ENCODE data around the gene KAZN.
"Not testable (repeated sequence)": the region's sequence is repeated elsewhere in the genome, so short reads cannot be mapped to it uniquely, and the experiment has no call there.

KAZN gene

DNA sequence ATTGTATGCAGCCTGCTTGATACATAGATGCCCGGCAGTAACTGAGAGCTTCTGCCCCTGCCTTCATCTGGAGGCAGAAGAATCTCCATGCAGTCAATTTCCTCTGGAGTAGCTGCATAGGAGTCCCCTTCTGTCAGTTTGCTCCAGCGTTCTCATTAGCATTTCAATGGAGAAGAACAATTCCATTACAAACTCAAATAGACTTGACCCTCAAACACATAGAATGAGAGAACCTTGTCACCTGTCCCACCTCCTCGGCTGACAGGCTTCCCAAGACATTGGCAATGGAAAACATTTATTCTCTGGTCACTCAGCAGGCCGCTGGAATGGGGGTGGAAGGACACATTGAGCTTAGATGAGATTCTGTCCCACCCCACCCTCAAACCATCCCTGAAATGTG lies 509.4 kb downstream of the KAZN start:
- no peak for DNase-seq

DNA sequence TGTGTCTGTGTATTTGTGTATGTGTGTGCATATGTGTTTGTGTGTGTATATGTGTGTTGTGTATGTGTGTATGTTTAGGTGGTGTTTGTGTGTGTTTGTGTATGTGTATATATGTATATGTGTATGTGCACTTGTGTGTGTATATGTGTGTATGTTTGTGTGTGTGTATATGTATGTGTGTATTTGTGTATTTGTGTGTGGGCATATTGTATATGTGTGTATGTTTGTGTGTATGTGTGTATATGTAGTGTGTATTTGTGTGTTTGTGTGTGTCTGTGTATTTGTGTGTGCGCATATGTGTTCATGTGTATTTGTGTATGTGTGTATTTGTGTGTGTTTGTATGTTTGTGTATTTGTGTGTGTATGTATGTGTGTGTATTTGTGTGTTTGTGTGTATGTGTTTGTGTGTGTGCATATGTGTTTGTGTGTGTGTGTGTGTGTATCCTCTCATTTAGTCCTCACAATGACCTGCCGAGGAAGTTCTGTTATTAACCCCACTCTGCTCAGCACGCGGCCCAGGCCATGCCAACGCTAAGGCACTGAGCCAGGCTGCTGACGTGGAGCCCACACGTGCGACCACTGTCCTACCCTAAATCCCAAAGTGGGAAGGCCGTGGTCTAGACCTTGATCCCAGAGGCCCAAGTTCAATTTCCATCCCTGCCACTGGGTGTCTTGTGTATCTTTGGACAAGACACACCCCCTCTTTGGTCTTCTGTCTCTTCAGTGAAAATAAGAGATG lies 511.8 kb downstream of the KAZN start:
- no peak for DNase-seq

DNA sequence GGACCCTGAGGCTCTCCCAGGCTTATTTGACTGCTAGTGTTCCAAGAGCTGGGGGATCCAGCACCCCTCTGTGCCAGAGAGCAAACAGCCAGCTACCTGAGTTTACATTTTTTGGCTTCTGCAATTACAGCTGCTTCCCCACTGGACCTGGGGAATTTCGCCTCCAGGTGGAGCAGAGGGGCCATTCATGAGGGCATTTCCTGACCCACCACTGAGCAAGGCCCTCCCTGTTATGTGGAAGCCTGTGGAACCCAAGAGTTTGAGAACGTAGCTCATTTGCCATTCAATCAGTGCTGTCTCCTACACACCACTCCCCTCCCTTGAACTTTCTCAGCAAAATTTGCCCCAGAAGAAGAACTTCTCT lies 512.4 kb downstream of the KAZN start:
- DNase-seq = no peak

DNA sequence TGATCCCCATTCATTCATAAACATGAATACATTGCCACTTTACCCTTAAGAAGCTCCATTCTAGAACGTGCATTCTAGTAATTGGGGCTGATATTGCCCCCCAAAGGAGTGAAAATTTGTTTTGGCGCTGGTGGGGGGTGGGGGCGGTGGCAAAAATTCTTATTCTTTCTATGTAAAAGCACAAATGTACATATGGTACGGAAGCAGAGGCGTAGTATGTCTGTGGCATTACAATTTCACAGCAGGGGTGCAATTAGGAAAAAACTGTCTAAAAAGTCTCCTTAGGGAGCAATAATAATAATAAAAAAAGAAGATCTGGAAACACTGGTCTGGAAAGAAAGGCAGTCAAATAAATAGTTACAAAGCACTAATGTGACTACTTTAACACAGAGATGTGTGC lies 514.7 kb downstream of the KAZN start:
- no peak for DNase-seq

DNA sequence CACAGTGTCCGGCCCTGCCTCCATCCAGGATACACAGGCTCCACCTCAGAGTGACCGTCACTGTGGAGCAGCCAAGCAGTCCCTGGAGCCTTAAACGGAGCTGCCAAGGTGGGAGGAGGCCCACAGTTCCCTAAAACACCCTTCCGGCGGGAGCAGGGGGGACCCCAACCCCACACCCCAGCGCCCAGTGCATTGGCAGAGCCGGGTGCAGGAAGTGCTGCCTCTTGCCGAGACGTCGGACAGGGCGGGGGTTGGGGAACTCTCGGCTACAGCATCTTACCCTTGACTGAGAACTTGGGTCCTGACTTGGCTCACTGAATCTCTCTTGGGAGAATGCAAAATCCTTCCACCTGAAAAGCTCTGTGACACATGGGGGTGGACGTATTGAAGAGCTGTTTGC lies 516.4 kb downstream of the KAZN start:
- no peak for DNase-seq

DNA sequence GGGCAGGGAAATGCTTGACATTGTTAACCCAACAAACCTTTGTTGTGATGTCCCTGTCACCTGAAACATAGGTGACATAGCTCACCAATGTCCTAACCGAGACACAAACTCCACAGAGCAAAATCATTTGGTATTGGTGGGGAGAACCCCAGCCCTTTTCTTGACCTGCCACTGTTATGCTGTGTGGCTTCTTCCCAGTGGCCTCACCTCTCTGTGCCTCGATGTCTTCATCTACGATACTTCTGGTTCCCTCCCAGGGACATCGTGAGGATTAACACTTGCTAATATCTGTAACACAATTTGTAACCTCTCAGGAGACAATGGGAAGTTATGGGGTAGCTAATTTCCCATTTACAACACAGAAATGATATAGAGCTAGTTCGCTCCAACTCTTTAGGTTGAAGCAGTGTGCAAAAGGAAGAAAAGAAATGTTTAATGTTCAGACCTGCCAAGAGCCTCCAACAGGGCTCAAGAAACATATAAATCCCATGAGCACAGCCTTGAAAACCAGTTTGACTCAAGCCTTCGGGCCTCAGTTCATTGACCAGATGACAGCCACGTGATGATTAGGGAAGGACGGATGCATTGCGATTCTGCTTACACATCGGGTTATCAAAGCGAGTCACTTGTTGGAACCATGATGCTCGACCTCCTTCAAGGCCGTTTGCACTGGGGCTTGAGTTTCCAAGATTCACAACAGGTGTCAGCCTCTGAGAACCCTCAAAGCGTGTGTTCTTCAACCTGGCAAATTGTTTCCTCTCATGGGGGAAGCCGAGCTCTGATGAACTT lies 517.3 kb downstream of the KAZN start:
- no peak for DNase-seq

DNA sequence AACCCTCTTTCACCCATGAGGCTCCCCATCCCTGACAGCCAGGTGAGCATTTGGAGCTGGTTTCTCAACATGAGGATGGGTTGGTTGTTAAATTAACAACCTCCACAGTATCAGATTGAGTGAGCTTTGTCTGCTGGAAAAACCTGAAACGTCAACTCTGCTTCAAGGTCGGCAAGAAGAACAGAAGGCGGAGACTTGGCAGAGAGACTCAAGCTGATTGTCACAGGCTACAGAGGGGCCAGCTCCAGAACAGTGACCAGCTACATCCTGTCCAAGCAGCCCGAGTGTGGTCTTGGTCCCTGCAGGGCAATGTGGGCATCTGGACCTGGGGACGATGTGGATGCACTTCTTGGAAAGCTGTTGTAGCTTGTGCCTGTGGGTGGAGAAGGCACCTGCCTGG lies 518.5 kb downstream of the KAZN start:
- no peak for DNase-seq

DNA sequence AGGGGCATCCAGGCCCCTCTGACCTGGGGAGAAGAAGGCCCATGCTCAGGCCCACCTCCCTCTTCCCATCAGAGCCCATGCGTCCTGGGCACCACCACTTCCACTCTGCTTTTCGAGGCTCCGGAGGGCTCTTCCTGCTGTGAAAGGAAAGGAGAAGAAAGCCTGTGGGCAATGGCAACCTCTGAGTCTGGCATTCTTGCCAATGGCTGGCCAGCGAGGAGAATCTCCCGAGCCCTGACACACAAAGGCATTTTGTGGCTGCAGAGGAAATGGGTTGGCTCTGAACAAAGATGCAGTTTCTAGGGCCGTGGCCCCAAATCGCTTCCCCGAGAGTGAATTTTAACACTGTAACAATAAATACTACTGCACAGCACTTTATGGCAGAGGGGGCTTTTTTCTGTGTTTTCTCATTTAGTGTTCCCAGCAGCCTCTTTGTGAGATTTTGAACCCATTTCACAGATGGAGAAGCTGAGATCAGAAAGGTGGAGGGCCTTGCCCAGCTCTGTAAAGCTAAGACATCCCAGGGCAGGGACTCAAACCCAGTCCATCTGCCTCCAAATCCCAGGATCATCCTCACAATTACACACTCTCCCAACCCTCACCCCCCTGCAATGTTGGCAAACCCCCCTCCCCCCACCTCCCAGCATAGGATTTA lies 519.3 kb downstream of the KAZN start:
- DNase-seq = no peak

DNA sequence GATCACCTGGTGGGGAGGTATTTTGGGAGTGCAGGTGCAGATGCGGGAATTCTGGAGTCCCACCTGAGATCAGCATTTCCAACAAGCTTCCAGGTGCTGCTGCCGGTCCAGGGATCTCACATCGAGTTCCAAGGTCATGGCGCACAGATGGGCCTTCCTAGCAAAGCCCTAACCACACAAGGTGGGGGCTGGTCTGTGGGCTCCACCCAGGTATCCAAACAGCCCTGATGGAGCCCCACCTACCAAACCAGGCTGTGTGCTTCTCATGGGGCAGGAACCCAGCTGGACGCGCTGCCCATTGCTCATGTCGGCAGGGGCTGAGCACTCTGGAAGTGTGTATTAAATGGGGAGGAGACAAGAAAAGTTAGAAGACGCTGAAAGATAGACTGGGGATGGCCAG lies 520.1 kb downstream of the KAZN start:
- no peak for DNase-seq

DNA sequence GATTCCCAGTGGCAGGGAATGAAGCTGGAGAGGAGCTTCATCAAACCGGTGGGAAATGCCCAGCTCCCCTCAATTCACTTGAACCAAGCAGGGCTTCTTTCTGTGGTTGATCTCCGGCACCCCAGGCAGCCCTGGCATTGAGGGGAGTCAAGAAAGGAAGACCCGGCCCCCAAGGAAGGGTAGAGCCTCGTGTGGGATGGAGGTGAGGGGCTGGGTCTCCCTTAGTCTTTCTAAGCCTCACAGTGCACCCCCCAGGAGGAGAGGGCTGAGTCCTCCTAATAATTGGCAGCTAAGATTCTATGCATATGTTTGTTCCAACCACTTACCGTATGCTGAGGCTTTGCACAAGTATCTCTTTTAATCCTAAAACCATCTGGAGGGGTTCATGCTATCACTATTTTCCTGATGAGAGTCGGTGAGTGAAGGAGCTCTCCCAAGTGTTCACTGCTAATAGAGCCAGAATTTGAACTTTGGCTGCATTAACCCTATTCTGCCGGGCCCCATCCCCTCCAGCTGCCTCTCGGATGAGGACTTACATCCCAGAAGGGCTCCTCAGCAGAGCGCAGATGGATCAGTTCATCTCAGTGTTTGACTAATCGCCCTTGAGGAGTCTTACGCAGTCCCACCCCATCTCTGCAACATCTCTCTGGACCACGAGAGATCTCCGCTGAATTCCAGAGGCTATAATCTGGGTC lies 521.9 kb downstream of the KAZN start:
- no peak for DNase-seq

DNA sequence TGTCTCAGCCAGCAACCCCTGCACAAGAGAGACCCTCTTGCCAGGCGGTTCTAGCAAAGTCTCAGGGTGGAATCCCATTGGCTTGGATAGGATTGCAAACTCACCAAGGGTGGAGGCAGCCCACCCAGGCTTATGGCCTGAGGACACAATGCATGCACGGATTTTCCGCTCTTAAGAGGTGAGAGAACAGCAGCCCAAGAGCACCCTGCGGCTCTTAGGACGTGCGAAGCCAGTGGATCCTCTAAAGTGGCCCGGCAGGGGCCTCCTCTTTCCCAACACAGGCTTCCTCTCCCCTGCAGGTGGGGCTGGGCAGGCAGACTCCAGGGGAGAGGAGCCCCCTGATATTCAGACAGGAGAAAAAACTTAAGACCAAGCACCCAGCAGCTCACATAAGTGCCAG lies 523.8 kb downstream of the KAZN start:
- no peak for DNase-seq

DNA sequence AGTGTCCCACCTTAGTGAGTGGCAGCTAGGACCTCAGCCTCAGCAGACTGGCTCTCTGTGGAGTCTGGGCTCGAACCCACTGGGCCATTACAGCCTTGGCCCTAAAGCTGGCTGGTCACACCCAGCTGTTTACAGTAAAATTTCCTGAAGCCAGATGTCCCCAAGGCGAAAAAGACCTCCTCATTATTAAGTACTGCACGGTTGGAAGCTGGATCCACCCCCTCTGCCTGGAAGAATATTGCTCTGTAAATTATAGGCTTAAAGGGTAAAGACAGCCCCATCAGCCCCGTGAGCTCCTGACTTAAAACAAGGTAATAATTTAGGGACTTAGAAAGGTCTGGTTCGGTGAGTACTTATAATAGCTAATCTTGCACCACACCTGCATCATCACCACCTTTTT lies 524.8 kb downstream of the KAZN start:
- DNase-seq = no peak

DNA sequence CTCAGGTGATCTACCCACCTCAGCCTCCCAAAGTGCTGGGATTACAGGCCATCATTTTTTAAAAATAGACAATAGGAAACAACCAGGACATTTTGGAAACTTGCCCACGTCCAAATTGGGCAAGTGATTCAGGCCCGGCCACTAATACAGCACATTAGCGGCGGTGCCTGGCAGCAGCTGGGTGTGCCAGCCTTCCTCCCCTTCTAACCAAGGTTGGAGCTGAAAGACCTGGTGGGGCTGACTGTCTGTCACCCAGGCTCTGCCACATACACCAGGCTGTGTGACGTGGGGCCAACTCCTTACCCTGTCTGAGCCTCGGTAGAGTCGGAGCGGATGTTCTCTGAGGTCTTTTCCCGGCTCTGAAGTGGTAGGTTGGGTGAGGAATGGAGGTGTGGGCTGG lies 525.4 kb downstream of the KAZN start:
- no peak for DNase-seq

DNA sequence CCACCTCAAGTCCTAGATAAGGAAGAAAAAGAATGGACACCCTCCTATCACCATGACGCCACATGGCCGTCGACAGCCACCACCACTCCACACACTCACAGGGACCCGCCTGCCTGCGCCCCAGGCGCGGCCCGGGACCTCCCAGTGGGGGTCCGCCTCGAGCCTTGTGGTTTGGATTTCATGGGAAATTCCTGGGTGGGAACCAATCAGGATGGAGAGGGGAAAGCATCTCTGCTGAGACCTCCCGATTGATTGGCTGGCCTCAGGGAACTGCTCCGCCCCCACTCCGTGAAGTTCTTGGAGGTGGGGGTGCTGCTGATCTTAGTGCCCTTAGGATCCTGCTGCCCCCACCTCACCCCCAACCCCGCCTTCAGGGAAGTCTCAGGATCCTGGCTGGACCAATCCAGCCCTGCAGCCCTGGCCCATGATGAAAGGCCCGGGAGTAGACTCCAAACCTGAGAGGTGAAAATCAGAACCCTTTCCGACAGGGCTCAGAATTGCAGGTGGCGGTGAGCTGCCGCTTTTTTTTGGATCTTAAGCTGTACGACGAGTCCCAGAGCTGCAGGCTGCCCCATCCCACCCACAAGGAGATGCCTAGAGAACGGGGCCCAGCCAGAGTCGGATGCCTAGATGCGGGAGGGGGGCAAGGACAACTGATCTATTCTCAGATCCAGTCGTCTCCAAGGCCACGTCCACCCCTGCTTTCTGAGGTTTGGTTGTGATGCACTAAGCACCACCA lies 526.0 kb downstream of the KAZN start:
- no peak for DNase-seq

DNA sequence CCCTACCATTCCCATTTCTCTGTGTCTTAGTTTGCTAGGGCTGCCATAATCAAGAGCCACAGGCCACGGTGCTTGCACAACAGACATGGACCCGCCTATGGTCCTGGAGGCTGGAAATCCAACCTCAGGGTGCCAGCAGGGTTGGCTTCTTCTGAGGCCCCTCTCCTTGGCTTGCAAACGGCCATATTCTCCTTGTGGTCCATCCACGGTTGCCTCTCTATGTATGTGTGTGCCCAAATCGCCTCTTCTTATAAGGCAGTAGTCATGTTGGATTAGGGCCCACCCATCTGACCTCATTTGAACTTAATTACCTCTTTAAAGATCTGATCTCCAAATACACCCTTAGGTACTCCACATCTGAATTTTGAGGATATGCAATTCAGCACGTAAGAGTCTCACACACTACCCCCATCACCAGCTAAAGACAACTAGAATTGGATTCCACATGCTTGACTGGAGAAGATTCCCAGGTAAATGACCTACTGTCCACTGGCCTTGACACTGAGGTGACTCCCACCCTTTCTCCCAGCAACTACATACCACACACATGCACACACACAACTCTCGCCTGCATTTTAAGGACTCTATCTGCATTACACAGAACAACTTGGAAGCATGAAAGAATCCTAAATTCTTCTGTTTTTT lies 526.7 kb downstream of the KAZN start:
- DNase-seq = no peak

DNA sequence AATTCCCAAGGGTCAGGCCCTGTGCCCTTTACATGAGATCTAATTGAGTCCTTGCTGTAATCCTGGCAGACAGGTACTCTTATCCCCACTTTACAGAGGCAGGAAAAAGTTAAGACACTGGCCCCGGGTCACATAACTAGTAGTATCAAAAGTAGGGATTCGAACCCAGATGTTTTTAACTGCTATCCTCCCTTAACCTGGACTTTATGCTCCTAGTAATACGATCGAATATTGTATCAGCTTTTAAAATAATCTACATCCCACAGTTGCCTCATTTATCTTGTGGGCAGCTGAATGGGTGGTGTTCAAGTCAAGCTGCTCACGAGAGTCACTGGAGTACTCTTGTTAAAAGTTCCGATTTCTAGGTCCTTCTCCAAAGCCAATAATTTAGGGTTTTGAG lies 529.6 kb downstream of the KAZN start:
- no peak for DNase-seq

DNA sequence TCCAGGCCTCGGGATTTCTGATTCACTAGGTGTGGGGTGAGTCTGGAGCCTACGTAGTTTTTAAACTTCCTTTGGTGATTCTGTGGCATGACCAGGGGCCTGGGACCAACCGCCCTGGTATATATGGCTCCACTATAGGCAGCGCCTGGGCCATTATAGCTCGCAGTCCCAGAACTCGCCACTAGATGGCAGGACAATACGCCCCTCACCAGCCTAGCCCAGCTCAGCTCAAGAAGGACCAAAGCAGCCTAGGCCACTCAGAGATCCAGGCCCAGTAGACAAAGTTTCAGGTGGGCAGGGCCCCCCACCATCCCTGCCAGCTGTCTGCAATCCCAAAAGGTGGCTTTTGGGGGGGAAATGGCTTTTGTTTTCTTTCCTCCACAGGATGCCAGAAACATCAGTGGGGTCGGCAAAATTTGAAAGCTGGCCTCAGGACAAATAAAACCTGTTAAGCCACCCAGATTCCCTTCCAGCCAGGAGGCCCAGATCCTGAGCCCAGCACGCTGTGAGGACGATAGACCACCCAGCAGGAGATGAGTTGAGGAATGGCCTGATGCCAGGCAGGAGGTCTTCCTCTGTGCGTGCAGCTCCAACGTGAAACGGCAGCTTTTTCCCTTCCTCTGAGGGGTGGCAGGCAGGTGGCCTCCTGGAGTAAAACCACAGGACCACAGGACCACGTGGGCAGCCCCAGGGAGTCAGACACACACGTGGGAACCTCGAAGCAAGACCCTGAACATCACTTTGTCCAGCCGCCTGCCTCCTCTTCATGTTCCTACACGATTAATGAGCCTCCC lies 530.2 kb downstream of the KAZN start:
- peak; percentile 75 for DNase-seq

DNA sequence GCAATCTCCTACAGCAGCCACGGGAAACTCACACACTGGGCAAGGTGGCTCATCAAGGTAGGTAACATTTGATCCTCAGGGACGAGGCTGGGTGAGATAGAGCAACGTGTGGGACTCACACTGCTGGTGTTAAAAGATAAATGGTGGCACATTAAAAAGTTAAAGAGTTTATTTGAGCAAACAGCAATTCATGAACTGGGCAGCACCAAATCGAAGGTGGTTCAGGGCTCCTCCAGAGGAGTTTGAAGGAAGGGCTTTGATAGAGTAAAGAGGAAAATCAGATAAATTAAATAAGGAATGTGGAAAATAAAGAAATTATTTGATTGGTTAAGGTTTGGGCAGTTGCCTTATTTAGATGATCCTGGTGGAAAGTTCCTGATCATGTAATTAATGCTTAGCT lies 531.5 kb downstream of the KAZN start:
- DNase-seq = no peak

DNA sequence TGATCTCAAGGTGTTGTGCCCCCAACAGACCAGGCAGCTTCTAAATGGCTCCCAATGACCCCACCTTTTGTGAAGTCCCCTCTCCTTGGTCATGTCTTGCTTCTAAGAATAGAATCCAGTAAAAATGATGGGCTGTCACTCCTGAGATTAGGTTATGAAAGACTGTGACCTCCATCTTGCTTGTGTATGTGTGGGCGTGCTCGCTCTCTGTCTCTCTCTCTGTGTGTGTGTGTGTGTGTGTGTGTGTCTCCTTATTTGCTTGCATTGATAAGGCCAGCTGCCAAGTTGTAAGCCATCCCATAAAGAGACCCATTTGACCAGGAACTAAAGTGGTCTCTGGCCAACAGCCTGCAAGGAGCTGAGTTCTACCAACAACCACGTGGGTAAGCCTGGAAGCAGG lies 532.1 kb downstream of the KAZN start:
- no peak for DNase-seq

DNA sequence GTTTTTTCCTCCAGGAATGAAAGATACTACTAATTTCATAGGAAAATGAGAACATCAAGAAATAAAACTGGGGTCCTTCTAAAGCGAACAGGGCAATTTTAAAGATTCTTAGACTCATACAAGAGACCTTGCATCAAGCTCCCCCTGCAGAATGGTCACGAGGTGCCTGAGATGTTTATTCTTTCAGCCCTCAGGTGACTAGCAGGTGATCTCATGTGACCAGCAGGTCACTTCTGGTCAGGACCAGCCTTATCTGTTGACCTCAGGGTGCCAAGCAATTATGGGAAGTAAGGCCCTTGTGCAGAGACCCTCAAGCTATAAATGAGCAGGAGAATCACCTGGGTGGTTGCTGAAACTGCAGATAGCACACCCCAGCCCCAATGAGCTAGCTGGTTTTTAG lies 534.5 kb downstream of the KAZN start:
- DNase-seq = no peak

DNA sequence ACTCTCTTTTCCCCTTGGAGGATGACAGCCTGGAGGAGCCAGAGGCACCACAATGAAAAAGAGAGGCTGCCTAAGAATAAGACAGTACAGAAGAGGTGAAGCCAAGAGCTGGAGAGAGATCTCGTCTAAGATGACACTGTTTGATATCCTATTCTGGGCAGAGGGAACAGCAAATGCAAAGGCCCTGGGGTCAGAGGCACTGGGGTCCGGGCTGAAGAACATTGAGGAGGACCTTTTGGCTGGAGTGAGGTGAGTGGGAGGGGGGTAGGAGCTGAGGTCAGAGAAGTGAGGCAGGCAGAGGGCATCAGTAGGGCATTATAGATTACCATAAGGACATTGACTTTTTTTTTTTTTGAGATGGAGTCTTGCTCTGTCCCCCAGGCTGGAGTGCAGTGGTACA lies 535.8 kb downstream of the KAZN start:
- DNase-seq = no peak

DNA sequence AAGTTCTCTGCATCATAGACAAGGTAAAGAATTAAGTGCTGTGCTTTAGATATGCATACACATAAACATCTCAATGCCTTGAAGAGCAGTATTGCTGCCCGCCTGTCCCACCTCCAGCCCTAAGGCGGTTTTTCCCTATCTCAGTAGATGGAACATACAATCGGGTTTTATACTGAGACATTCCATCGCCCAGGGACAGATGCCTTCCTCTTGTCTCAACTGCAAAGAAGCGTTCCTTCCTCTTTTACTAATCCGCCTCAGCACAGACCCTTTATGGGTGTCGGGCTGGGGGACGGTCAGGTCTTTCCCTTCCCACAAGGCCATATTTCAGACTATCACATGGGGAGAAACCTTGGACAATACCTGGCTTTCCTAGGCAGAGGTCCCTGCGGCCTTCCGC lies 537.1 kb downstream of the KAZN start:
- DNase-seq = not testable (repeated sequence)
